GM18508 (cell line): Measurements from ENCODE around the gene ABLIM3.

ENCODE experiments used
- ATAC-seq: cut with Tn5 transposase; IDR thresholded peaks from one replicate; pipeline ENCODE4 v1.9.1; 2021; ENCODE audit warnings: moderate number of reproducible peaks; ENCODE audit not compliant: insufficient read depth, unreplicated experiment

ABLIM3 gene

GRCh38 chr5:149213264-149213880, 72.1 kb downstream of the ABLIM3 start:
- ATAC-seq = no peak

GRCh38 chr5:149215478-149216090, 74.3 kb downstream of the ABLIM3 start:
- ATAC-seq = no peak

DNA sequence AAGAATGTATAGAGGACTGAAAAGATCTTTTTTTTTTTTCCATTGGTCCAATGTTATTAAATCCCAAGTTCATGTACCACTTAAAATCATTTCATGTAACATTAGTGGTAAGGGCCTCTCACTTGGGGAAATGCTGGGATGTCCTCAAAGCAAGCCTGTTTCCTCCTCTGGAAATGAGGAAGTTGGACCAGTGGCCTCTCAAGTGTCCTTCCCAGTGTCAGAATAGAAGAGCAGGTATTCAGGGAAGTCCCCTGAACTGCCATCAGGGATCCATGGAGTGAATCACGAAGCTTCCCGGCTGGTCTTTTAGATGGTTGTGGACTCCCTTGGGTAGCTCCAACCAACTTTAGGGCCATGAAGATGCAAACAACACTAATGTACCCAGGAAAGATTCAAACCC, 75.2 kb downstream of the ABLIM3 start:
- no peak for ATAC-seq

DNA sequence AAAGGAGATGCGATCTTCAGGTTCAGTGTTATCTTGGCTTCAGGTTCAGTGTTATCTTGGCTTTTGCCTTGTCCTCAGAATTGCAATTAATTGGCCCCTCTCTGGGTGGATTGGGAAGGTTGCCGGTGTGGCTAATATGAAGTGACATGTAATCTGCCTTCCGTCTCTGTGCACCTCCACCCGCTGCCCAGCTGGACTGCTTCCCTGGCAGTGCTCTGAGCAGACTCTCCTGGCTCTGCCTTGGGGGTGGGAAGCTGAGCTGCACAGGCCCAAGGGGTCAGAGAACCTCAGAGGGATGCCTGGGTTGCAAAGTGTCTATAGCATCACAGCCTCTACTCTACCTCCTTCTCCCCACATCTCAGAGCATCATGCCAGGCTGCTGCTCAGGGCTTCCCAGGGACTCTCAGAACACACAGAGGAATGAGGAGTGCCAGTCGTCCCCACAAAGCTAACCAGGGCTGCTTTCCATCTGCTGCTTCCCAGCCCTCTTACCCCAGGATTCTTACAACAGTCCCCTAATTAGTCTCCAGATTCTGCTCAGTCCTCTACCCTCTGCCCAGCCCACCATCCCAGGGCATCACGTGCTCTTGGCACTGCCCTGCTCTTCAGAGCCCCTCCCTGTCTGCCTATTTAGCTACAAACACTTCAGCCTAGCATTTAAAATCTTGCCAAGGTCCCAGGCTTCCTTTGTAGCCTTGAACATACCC, 76.0 kb downstream of the ABLIM3 start:
- no peak for ATAC-seq

DNA sequence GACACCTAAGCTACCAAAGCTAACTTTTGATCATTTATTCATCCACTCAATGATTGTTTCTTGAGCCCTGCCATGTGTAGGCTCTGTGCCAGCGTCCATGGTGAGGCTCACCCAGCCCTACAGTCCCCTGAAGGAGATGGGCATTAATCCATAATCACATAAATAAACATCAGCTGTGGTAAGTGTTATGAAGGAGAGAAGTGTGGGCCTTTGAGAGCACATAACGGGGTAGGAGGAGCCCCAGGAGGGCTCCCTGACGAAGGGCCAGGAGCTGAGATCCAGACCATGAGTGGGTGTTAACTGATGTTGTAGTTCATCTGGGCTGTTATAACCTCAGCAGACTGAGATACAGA, 76.5 kb downstream of the ABLIM3 start:
- ATAC-seq = no peak

GRCh38 chr5:149219584-149219983, 78.3 kb downstream of the ABLIM3 start:
- no peak for ATAC-seq

DNA sequence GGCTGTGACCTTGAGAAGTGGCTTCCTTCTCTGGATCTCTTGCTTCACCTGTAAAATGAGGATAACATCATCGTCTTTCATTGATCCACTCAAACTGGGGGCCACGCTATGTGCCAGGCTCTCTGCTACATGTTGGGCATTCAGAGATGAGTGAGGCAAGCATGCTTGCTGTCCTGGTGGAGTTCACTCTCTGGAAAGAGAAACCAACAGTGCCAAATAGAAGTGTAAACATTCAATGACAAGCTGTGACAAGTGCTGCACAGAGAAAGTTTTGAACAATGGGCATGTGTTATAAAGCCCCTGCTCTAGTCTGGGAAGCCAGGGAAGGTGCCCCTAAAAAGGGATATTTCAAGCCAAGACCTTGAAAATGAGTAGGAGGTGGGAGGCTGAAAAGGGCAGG, 79.5 kb downstream of the ABLIM3 start:
- ATAC-seq = no peak

- no peak for ATAC-seq
Observed at GRCh38 chr5:149221326-149221725, 80.0 kb downstream of the ABLIM3 start.

- no peak for ATAC-seq
Observed at GRCh38 chr5:149221731-149222342, 80.5 kb downstream of the ABLIM3 start.

DNA sequence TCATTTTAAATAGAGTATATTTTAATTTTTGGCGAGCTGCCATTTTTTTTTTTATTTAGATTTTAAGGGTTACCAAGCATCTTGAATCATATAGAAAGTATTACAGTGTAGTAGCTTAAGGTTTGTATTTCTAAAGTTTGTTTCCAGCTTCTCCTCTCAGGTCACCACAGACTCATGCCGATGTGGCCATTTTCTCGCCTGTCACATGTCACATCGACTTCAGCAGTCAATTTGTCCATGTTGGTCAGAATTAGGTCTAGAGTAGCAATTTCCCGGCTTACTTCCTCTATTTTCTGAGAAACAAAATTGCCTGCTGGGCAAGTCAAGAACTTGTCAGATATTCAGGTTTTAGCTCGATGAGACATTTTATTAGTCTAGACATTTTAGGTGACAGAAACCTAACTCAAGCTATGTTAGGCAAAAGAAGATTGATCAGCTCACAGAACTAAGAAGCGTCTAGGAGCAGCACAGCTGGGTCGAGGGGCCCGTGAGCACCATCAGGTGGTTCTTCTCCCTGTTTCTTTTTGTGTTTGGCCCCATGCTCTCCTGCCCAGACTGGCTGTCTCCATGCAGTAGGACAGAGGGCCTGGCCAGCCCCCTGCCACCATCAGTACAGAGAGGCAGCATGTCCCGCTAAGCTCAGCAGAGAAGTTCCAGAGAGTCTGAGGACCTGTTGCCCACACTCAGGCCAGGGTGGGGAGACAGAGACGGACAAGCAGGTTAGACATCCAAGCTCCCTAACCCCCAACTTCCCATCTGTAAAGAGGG, 82.0 kb downstream of the ABLIM3 start:
- no peak for ATAC-seq

DNA sequence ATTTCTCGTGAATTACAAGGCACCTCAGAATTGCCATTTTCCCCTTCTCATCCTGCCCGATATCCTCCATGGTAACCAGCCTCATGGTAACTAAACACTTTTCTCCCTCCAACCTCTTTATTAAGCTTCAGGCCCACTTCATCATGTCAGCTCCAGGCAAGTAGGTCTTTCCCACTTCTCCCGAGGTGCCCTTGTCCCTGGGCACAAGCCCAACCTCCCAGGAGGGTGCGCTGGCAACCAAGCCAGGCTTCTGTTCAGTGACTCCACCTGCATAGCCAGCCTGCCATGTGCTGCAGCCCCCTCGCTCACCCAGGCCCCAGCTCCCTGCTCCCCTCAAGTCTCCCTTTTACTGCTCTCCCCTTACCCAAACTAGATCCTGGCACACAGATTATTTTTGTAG, 83.0 kb downstream of the ABLIM3 start:
- no peak for ATAC-seq

GRCh38 chr5:149227168-149227826, 86.0 kb downstream of the ABLIM3 start:
- ATAC-seq = no peak

DNA sequence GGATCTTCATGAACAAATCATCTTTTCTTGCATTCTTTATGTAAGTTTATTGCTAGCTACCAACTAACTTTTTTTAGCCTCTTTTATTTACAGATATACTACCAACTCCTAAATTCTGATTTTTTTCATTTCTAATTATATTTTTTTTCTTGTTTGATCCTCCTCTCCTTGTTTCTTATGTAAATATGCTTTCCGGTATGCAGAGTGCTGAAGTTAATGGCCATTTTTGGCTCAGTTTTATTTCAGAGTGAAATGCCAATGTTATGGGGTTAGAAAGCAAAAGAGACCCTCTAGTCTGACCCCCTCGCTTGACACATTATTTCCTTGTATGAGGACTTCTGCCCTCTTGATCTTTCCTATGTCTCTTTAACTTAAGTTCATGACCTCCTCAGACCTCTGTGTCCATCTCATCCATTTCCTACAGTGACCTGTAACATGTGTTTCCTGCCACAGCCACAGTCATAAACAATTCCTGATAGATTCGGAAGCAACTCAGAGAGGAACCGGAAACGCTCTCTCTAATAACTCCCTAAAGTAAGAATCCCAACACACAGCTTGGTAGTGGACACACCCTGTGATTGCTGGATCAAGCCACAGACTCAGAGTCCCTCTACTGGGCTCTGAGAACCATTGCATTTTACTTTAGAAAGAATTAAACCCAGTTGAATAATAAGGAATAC, 87.5 kb downstream of the ABLIM3 start:
- ATAC-seq = no peak

GRCh38 chr5:149229298-149229937, 88.1 kb downstream of the ABLIM3 start:
- ATAC-seq = no peak

DNA sequence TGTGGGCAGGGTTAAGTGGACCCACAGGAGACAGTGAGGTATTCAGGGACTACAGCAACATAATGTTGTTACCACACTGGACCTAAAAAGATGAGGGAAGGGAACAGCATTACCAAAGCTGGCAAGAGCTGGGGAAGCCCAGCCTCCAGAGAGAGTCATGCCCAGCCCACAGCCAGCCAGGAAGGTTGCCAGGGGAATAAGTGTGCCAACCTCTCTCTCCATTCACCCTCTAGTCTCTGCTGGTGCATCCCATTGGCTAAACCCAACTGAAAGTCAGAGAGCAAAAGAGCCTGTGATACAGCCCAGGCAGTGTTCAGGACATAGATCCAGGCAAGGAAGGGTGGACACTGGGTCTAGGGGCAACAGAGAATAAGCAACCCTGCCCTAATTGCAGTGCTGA, 94.5 kb downstream of the ABLIM3 start:
- no peak for ATAC-seq

DNA sequence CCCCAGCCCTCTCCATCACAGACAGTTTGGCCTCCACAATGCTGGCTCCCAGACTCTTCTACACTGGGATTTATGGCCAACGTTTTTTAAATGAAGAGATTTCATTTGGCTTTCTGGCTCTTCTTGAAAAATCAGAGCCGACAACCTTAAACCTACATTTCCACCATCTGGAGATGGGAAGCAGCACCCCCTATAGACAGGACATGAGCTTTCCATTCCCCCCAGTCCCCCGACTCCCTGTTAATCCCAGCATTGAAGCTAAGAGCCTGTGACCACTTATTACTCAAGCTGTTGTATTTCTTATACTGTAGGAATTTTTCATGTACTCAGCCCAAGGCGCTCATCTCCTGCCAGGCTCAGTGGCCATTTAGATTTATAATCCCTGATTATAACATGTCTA, 96.4 kb downstream of the ABLIM3 start:
- no peak for ATAC-seq

- ATAC-seq = no peak
Observed at GRCh38 chr5:149238540-149238939, 97.2 kb downstream of the ABLIM3 start.

DNA sequence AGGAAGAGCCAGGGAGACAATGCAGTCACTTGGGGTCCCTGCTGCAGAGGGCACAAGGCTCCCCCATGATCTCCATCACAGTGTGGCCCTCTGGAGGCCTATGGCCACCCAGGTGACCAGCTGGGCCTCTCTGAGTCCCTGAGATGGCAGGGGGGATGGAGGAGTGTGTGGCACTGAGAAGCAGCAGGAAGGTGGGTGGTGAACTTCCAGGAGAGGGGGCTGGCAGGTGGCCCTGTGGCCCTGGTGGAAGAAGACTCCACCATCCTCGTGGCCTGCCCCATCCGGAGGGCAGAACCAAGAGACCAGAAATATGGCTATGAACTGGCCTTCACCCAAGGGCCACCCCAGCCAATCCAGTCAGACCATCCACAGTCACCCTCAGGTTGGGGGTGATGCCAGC, 98.6 kb downstream of the ABLIM3 start:
- ATAC-seq = no peak

- no peak for ATAC-seq
Observed at GRCh38 chr5:149240354-149240998, 99.2 kb downstream of the ABLIM3 start.
